Lower leg skin (tissue), 3 donors: Measurements from ENCODE around the gene FCER1G.

ENCODE experiments used
- POLR2A ChIP-seq, 2 donors: fragments of 450-650 bp; IDR thresholded peaks; one replicate each; pipeline ENCODE4 v1.6.1; 2016 to 2017; ENCODE audit warnings: antibody characterized with exemption in 2 of 2, mild to moderate bottlenecking in 1 of 2, moderate library complexity in 1 of 2
- TF ChIP-seq, protein P1 (sequence below), 3 donors: fragments of 450-650 bp; IDR thresholded peaks; one replicate each; pipeline ENCODE4 v1.5.1; 2016; ENCODE audit warnings: antibody characterized with exemption in 3 of 3, mild to moderate bottlenecking in 3 of 3, moderate library complexity in 2 of 3

DNA sequence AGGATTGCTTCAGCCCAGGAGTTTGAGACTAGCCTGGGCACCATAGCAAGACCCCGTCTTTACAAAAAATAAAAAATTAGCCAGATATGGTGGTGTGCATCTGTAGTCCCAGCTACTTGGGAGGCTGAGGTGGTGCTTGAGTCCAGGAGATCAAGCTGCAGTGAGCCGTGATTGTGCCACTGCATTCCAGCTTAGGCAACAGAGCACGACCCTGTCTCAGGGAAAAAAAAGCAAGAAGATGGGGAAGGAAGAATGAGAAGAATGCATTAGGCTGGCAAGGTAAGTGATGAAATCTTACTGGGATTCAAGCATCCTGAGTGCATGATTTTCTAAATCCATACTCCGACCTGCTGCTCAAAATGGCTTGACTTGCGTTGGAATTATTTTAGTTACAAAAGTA lies 50.2 kb downstream of the FCER1G start:
- no peak for TF ChIP-seq POLR2A (IDR thresholded peaks at IDR 0.05)
- TF ChIP-seq, protein P1, sequence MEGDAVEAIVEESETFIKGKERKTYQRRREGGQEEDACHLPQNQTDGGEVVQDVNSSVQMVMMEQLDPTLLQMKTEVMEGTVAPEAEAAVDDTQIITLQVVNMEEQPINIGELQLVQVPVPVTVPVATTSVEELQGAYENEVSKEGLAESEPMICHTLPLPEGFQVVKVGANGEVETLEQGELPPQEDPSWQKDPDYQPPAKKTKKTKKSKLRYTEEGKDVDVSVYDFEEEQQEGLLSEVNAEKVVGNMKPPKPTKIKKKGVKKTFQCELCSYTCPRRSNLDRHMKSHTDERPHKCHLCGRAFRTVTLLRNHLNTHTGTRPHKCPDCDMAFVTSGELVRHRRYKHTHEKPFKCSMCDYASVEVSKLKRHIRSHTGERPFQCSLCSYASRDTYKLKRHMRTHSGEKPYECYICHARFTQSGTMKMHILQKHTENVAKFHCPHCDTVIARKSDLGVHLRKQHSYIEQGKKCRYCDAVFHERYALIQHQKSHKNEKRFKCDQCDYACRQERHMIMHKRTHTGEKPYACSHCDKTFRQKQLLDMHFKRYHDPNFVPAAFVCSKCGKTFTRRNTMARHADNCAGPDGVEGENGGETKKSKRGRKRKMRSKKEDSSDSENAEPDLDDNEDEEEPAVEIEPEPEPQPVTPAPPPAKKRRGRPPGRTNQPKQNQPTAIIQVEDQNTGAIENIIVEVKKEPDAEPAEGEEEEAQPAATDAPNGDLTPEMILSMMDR (IDR thresholded peaks at IDR 0.05): no peak
